Hippocampal formation (tissue), 2 donors: ENCODE results near the gene NACC2.
"Not testable (repeated sequence)": the region's sequence is repeated elsewhere in the genome, so short reads cannot be mapped to it uniquely, and the experiment has no call there.

Experiments used
- DNase-seq, 2 donors: peaks; one replicate each; lab custom pipeline; 2025; lab: John Stamatoyannopoulos, UW

NACC2 gene

DNA sequence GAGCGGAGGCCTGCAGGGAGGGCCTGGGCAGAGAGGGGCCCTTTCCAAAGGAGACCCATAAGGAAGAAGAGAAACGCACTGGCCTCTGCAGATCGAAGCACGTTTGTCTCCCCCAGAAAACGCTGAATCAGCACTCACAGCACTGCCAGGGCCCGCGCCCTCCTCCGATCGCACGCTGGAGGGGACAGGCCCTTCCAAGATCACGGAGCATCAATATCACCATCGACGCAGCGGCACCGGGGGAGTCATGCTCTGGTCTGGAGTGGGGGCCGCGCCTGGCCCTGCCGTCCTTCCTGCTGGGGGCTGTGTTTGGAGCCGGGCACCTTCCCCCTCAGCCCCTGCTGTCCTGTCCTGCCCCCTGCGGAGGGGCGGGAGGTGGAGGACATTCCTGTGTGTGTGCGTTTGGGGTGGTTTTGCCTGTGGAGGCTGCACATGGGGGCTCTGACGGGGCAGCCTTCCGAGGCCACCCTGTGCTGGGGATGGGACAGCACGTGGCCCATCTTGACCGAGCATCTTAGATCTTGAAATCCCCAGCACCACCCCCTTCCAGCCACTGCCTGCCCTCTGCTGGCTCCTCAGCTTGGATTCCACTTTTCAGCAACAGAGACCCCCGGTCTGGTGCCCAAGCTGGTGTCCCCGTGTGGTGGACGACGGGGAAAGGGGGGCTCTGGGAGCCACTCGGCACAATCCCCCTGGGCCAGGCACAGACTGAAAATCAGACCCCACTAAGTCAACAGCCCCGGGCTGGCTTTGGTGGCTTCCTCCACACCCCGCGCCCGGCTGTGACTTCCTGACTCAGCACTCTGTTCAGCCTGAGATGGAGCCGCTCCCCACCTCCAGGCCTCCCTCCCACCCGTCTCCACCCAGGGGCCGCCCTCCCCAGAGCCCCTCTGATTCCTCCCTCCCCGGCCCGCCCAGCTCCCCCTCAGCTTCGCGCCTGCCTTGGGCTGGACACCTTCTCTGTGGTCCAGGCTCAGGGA is 15.3 kb upstream of the NACC2 start:
- DNase-seq, result no peak

DNA sequence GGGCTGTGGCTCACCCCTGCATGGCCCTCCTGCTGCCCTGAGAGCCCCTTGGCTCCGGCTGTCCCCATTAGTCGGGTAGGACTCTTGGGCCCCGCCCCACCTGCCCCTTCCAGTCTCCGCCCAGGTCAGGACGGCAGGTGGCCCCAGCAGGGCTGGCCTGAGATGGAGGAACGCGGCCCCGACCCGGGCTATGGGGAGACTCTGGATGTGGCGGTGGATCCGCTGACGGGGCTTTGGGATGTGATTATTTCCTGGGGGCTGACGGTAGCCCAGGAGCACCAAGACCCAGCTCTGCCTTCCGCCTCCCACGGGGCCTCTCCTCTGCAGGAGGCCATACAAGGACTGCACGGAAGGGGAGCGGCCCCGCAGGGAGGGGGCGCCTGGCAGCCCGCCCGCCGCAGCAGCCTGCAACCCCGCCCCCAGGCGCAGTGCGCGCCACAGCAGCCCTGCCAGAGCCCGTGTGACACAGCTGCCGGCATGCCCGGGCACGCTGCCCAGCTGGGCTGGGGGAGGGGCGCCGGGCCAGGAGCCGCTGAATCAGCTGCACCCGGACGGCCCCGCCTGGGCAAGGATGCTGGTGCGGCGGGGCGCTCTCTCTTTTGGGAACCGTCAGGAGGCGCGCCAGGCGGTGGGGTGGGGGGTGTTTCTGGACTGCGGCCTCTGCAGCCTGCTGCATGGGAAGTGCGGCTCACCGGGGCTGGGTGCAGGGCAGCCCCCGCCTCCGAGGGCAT is 14.4 kb upstream of the NACC2 start:
- DNase-seq, result peak; percentile 81 to 93

DNA sequence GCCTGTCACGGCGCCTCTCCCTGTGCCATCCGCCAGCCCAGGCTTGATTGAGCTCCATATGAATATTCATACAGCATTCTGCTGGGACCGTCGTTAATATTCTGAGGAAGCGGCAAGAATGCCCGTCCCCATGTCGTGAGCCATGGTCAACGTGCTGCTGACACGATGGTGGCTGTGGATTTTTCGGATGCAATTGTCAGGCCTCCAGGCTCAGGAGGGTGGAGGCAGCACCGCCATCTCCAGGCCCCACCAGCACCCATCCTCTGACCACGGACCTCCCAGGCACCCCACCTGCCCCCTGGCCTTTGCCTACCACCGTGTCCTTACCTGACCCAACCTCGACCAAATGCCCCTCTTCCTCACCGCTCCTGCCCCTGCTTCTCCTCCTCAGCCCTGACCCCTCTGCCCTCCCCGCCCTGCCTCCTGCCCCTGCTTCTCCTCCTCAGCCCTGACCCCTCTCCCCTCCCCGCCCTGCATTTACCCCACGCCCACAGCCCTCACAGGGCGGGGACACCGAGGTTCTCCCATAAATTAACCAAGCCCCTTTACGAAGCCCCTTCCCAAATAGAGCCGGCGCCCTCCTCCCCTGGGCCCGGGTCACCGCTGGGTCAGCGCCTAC is 13.7 kb upstream of the NACC2 start:
- DNase-seq, result no peak

DNA sequence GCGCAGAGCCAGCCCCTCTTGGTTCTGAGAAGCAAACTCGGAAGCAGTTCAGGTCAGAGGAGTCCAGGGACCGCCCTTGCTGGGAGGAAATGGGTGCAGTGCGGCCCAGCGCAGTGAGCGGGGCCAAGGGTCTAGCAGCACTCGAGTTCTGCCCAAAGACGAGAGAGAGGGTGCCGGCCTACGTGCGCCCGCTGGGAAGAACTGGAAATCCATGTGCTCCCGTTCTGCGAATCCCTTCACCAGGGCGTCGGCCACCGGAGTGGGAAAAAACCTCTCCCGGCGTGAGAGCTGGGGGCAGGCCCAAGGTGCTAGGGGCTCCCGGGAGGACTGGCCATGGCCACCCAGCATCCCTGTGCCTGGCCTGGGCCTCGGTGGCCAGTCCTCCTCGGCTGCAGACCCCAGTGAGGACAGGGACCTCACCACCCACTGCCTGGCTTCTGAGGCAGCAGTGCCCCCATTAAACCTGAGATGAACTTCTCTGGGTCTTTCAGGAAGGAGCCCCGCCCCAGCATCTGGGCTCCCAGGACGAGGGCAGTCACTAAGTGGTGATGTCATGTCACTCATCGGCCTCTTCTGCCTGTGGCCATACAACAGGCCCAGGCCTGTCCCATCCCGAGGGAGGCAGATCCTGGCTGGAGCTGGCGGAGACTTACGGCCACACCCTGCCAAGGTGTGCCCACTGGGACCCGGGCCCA is 13.0 kb upstream of the NACC2 start:
- no peak for DNase-seq

DNA sequence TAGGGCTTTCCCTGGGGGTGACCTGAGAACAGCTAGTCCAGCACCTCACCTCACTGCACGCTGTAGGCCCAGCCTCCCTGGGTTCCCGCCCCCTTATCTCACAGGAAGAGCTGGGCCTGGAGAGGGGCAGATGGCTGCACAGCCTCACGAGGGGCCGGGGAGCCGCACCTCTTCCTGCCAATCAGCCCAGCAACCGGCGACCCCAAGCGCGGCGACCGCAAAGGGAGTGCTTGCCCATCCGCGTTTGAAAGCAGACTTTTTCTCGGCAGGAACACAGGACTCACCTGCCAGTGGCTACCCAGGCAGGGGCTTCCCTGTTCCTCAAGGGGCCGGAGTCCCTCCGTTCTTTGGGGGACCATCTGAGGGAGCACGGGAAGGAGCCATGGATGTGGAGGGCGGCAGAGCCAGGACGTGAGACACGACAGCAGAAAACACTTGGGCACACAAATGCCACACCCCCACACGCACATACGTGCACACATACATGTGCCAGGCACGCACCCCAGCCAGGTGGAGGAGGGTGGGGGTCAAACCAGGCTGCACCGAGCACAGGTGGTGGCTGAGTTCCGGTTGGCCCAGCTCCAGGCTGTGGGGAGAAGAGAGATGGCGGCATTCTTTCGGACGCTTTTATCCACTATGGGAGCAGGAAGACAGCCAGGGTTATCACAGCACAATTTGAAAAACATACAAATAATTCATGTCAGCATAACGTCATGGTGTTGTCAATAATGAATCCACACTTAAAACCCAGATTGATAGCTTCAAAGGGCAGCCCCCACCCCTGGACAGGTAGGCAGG is 12.3 kb upstream of the NACC2 start:
- DNase-seq, result no peak

DNA sequence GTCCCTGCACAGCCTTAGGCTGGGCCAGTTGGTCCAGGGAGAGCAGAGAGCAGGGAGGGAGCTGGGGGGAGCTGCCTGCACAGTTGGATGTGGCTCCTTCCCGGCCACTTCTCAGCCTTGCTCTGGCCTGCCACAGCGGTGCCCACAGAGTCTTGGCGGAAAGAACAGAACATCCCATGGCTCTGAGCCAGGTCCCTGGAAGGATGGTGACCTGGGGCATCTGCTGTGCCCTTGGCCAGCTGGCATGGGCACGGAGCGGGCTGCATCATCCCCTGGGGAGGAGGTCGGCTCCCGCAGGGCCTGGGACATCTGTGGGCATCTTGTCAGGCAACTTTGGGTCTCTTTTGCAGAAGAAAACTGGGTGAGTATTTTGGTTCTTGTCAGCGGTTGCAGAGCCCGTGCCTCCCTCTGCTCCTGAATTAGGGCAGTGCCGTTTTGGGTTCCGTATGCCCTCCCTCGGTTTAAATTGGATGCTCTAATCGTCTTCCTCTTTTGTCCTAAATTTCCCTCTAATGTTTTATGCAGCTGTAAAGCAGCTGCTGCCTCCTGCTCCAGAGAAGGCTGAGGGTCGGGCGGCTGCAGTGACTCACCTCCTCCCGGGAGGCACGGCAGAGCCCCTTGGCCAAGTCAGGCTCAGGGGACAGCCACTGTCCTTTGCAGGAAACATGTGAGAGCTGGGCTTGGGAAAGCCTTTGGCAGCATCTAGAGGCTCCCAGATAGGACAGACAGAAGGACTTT is 10.5 kb upstream of the NACC2 start:
- DNase-seq, result no peak

DNA sequence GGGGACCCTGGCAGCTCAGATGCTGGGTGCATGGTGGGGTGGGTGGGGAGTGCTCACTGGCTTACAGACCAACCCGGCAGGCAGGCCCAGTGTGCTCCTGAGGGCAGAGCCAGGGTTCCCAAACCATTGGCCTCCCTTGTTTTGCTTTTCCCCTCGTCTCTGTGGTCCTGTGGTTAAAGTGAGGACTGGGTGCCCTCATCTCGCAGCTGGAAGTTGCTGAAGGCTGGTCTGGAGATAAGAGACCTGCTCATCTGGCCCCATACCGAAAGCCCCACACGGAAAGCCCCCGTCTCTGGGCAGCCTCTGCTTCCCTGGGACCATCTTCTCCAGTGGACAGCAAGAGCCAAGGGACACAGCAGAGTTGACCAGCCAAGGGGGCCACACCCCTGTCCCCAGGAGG is 9.8 kb upstream of the NACC2 start:
- DNase-seq, result no peak

DNA sequence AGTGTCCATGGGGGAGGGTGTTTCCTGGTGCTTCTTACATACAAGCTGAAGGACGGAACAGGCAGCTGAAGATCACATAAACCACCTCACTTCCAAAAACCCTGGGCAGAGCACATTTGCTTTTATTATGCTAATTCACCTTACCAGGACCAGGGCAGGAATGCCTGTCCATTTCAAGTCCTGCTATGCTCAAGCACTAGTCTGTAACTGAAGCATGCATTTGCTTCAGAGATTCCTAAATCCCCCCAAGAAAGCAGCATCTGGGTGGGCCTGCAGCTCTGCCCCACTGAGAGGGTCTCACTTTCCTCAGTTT is 9.4 kb upstream of the NACC2 start:
- DNase-seq, result no peak

DNA sequence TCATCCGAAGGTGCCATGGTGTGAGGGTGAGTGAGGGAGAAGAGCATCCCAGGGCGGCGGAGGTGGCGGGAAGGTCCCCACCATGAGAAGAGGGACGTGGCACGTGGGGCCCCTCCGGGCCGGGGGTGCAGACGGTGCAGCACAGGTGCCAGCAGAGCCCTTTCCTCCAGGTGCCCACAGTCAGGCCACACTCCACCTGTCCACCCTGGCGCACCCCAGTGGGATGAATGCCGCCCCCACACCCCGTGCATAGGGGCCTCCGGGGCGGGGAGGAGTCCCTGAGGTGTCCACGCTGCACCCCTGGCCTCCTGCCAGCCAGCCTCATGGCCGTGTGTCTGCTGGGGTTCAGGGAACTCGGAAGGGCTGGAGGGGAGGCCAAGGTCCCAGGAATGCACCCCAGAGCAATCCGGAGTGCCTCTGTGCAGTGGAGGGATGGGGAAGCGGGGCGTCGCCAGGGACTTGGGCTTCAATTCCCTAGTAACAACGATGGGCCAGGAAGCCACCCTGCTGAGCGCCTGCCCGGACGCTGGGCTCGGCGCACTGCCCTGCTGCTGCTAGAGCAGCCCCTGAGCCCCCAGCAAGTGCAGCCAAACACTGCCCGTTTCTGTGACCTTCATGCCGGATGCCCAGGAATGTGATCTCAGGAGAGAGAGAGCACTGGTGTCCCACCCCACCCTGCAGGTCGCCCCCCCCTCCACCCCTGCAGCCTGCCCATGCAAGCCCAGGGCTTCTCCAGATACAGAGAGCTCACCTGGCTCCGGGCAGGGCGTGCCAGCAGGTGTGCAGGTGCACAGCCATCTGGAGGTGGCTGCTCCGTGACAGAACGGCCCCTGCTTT is 8.8 kb upstream of the NACC2 start:
- DNase-seq, result no peak

DNA sequence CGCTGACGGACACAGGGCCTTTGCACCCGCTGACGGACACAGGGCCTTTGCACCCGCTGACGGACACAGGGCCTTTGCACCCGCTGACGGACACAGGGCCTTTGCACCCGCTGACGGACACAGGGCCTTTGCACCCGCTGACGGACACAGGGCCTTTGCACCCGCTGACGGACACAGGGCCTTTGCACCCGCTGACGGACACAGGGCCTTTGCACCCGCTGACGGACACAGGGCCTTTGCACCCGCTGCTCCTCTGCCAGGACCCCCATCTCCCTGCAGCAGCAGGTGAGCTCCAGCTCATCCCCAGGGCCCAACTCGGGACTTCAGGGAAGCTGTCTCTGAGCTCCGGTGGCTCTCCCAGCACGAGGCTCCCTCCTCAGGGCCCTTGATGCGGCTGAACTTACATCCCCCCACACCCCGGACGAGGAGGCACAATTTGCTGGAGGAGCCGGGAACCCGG is 6.6 kb upstream of the NACC2 start:
- not testable (repeated sequence) for DNase-seq

DNA sequence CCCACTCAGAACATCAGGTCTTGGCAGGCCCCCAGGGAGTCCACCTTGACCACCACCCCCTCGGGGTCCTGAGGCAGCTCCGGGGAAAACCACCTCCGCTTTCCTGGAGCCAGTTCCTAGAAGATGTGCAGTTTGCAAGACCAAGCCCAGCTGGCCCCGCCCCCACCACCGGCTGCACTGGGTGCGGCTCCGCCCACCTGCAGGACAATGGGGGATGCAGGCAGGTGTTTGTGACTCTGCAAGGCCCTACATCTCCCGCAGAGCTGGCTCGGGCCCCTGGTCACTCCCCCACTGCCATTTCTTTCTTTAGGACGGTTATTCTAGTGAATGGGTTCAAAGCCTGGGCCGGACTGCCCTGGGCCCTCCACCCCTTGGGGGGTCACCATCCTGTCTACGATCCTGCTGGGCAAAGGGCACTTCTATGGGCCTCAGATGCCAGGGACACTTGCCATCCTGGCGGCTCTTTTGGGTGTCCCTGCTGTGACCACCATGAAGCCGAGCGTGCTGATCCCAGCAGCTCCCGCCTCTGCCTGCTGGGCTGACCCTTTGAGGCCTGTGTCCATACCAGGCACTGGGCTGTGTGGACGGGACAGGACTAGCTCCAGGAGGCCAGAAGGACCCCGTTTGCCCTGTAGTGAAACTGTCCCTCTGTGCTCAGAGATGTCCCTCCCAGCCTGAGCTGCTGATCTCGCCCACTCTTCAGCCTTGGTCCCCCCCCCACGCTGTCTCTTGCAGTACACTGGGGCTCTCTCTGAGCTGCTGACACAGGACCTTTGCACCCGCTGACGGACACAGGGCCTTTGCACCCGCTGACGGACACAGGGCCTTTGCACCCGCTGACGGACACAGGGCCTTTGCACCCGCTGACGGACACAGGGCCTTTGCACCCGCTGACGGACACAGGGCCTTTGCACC is 5.9 kb upstream of the NACC2 start:
- DNase-seq, result no peak

DNA sequence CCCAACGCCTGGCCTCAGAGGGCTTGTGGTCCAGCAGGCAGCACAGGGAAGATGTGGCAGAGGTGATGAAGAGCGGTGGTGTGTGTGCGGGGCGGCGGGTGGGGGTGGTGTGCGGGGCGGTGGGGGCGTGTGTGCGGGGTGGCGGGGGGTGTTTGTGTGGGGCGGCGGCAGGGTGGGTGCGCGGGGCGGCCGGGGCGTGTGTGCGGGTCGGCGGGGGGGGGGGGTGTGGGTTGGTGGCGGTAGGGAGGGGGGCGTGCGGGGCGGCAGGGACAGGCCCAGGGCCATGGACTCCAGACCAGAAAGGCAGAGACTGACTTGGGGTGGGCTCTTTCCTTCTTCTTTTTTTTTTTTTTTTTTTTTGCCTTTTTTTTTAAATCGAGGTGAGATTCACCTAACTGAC is 4.5 kb upstream of the NACC2 start:
- no peak for DNase-seq

DNA sequence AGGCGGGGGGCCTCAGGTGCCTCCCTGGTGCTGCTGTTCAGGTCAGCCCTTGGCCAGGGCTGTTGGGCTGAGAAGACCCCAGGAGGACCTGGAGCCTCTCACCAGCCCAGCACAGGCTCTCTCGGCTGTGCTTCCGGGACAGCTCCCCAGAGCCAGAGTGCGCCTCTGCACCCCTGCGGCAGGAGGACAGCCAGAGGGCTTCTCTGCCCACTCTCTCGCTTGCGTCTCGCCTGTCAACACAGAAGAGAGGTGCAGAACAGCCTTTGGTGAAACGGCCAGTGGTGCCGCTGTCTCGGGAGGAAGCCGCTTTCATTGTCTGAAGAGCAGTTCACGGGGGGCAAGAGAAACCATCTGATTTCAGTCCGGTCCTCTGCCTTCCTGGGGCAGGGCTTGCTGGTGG is 3.8 kb upstream of the NACC2 start:
- DNase-seq, result no peak

DNA sequence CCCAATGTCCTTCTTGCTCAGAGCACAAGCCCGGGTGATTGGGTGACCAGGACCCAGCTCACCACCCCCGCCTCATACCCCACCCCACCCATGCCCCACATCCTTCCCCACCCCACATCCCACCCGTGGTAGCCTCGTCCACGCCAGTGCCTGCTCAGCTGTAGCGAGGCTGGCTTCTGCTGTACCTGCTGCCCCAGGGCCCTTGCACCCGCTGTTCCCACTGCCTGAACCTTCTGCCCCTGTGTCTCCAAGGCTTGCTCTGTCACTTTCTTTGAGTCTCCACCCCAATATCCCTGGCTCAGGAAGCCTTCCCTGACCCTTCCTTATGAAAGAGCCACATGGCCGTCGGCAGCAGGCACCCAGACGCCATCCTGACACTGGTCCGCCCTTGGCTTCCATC is 3.1 kb upstream of the NACC2 start:
- DNase-seq, result no peak

DNA sequence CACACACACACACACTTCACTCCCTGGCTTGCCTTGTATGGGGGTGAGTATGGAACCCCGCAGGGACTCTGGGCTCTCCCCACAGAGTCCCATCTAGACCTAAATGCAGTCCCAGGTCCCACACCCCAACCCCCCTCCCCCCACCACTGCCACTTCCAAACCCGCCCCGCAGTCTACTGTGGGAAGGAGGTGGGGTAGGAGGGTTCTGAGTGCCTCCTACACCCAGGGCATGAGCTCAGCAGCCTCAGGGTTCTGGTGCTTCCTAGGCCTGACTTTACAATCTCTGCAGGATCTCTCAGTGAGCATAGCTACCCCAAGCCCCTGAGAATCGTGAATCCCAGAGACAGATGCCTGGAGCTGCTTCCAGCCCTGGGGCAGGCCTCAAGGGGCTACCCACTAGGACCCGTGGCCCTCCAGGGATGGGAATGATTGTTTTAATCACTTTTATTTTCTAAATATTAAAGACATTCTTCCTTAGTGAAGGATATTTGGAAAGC is 1.5 kb upstream of the NACC2 start:
- no peak for DNase-seq

DNA sequence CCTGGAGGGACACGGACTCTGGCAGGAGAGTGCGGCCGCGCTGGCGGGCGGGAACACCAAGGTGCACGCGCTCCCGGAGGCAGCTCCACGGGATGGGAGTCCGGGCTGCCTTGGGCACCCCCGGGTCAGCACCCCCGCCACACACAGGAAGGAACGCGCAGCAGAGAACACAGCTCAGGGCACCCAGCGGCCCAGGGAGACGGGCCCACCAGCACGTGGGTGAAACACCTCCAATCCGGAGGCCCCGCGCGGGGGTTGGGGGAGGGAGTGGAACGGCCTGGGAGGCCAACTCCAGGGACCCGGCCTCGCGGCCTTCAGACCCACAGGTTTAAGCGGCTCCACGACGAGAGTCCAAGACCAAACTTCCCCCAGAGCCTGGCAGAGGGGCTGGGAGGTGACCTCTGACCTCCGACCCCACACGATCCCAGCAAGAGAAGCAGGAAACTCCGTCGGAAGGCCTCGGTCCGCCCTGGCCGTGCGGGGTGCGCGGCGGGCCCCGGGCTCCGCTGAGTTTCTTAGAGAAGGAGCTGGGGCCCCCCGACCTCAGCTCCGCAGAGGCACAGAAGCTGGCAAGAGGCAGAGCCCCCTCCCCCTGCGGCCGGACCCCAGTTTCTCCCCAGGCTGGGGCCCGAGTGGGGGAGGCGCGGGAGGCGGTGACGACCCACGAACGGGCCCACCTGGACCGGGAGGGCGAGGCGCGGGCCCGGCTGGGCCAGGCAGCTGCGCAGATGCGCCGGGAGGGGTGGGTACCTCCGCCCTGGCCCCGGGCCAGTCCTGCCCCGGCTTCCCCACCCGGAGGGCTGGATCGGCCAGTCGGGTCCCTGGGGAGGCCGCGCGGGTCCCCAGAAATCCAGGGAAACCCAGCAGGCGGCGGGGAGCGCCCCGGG is 851 bp downstream of the NACC2 start:
- peak in 1 of 2 donors; percentile 27 for DNase-seq

DNA sequence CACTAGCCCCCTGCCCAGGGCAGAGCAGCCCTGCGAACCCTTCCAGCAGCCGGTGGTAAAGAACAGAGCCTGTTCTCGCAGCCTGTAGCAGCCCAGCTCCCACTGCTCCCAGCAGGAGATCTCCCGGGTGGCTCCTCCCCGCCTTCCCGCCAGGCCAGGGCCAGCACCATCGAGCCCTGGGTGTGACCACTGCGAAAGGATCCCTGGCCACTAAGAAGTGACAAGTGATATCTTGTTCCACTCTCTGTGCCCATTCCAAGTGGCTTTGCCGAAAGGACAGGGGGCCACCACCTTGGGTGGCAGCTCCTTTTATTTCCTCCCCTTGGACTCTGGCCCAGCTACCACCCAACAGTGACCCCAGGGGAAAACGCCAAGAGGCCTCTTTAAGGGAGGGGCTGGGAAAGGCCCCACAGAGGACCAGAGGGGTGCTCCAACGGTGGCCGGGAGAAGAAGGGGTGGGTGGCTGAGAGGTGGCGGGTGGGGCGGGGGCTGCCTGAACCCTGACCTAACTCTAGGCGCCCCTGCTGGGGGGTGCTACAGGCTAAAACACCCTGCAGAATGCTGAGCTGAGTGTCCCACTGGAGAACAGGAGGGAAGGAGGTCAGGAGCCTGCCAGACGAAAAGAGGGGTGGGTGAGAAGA is 1.6 kb downstream of the NACC2 start:
- DNase-seq, result no peak
